ENCODE measurements around the gene RNF40. TPM values are rescaled to one million over a fixed set of nuclear protein-coding genes. Genes with fewer than 3 reads are reported as not detected.

The RNF40 gene
- total and polyA plus RNA-seq, 2 experiments from 2014 or later, result 70.4 to 75.3 TPM

GRCh38 chr16:30720694-30721093 is 41.4 kb upstream of the RNF40 start:
- no peak for DNase-seq (ENCODE audit: low spot score)
- Histone ChIP-seq H2AFZ (no peak overlapping the region), H3K9me2 (replicated peaks; ENCODE audit: insufficient read depth) (no peaks in the 10 kb centered on the region), H3K27ac (no peak overlapping the region), H3K4me1 (ENCODE audit: insufficient read depth) (no peaks in the 10 kb centered on the region), H4K20me1 (ENCODE audit: insufficient read depth, poor library complexity, severe bottlenecking) (peaks cover 19% of the 10 kb centered on the region), H3K4me3 (no peak overlapping the region), H3K9me3 (ENCODE audit: low read depth) (no peaks in the 10 kb centered on the region), H3K36me3 (replicated peaks; ENCODE audit: insufficient read depth, low read depth) (peaks cover 4% of the 10 kb centered on the region), H3K79me2 (peaks cover 42% of the 10 kb centered on the region), H3K27me3 (no peaks in the 10 kb centered on the region), H3K4me2 (no peak overlapping the region)
- WGBS (ENCODE audit: low lambda C conversion rate, missing lambda C conversion rate), result 87% methylated on average over 9 of the region's 9 CpGs
- TF ChIP-seq EZH2phosphoT487 (IDR thresholded peaks at IDR 0.05; ENCODE audit: low read depth, severe bottlenecking, unreplicated experiment) (no peak), EZH2 (IDR thresholded peaks at IDR 0.05; ENCODE audit: borderline replicate concordance) (no peak)
- TF ChIP-seq, protein P1, sequence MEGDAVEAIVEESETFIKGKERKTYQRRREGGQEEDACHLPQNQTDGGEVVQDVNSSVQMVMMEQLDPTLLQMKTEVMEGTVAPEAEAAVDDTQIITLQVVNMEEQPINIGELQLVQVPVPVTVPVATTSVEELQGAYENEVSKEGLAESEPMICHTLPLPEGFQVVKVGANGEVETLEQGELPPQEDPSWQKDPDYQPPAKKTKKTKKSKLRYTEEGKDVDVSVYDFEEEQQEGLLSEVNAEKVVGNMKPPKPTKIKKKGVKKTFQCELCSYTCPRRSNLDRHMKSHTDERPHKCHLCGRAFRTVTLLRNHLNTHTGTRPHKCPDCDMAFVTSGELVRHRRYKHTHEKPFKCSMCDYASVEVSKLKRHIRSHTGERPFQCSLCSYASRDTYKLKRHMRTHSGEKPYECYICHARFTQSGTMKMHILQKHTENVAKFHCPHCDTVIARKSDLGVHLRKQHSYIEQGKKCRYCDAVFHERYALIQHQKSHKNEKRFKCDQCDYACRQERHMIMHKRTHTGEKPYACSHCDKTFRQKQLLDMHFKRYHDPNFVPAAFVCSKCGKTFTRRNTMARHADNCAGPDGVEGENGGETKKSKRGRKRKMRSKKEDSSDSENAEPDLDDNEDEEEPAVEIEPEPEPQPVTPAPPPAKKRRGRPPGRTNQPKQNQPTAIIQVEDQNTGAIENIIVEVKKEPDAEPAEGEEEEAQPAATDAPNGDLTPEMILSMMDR (IDR thresholded peaks at IDR 0.05; ENCODE audit: poor library complexity), result no peak

DNA sequence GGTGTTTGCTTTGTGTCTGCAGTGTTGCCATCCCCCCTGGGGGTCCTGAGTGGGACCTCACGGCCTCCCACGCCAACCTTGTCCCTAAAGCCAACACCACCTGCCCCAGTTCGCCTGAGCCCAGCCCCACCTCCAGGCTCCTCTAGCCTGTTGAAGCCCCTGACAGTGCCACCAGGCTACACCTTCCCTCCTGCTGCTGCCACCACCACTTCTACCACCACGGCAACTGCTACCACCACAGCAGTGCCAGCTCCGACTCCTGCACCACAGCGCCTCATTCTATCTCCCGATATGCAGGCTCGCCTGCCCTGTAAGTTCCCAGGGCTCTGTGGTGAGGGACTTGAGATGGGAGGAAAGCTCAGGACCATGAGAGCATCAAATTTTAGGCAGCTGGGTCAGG is 41.0 kb upstream of the RNF40 start:
- Histone ChIP-seq H3K36me3 (replicated peaks; ENCODE audit: insufficient read depth, low read depth) (peaks cover 4% of the 10 kb centered on the region), H3K79me2 (peaks cover 41% of the 10 kb centered on the region), H2AFZ (no peak overlapping the region), H3K4me3 (no peak overlapping the region), H3K9me3 (ENCODE audit: low read depth) (no peaks in the 10 kb centered on the region), H3K4me1 (ENCODE audit: insufficient read depth) (no peaks in the 10 kb centered on the region), H3K4me2 (no peak overlapping the region), H4K20me1 (ENCODE audit: insufficient read depth, poor library complexity, severe bottlenecking) (peaks cover 22% of the 10 kb centered on the region), H3K27me3 (no peaks in the 10 kb centered on the region), H3K9me2 (replicated peaks; ENCODE audit: insufficient read depth) (no peaks in the 10 kb centered on the region), H3K27ac (no peak overlapping the region)
- no peak for TF ChIP-seq EZH2phosphoT487 (IDR thresholded peaks at IDR 0.05; ENCODE audit: low read depth, severe bottlenecking, unreplicated experiment)
- TF ChIP-seq EZH2 (IDR thresholded peaks at IDR 0.05; ENCODE audit: borderline replicate concordance), result no peak
- TF ChIP-seq, protein P1 (IDR thresholded peaks at IDR 0.05; ENCODE audit: poor library complexity), result no peak
- DNase-seq (ENCODE audit: low spot score), result no peak
- WGBS (ENCODE audit: low lambda C conversion rate, missing lambda C conversion rate), result over 99% methylated on average over 8 of the region's 8 CpGs

DNA sequence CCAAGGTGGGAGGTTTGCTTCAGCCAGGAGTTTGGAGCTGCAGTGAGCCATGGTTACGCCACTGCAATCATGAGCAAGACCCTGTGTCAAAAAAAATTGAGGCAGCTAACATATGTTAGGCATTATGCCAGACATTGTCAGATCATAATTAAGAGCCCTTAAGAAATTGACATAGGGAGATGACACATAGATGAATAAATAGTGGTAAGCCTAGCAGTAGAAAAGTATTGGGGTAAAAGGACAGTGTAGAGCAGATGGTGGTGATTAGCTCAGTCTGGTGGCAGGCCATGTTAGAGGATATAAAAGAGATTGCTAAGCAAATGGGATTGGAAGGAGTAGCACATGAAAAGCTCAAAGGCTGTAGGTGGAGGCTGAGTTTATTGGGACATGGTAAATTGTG is 40.5 kb upstream of the RNF40 start:
- Histone ChIP-seq H3K79me2 (peaks cover 42% of the 10 kb centered on the region), H3K9me2 (replicated peaks; ENCODE audit: insufficient read depth) (no peaks in the 10 kb centered on the region), H3K9me3 (ENCODE audit: low read depth) (no peaks in the 10 kb centered on the region), H2AFZ (no peak overlapping the region), H3K36me3 (replicated peaks; ENCODE audit: insufficient read depth, low read depth) (peaks cover 4% of the 10 kb centered on the region), H3K27me3 (no peaks in the 10 kb centered on the region), H3K4me3 (no peak overlapping the region), H4K20me1 (ENCODE audit: insufficient read depth, poor library complexity, severe bottlenecking) (peaks cover 22% of the 10 kb centered on the region), H3K4me2 (no peak overlapping the region), H3K27ac (no peak overlapping the region), H3K4me1 (ENCODE audit: insufficient read depth) (no peaks in the 10 kb centered on the region)
- TF ChIP-seq, protein P1 (IDR thresholded peaks at IDR 0.05; ENCODE audit: poor library complexity), result no peak
- WGBS (ENCODE audit: low lambda C conversion rate, missing lambda C conversion rate), result 89% methylated on average over 1 of the region's 1 CpG
- DNase-seq (ENCODE audit: low spot score), result no peak

DNA sequence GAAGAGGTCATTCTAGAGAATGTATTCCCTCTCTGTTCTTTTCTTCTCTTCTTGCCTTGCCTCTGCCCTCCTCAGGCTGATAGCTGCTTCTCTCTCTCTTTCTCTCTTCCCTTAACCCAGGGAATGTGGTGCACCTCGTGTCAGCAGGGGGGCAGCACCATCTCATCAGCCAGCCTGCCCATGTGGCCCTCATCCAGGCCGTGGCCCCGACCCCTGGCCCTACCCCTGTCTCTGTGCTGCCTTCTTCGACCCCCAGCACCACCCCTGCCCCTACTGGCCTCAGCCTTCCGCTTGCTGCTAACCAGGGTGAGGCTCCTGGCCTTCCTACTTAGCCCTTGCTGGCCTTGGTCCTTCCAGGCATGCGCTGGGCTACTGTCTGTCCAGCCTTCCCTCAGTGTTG is 39.7 kb upstream of the RNF40 start:
- no peak overlapping the region for H2AFZ ChIP-seq
- peaks cover 14% of the 10 kb centered on the region for H4K20me1 ChIP-seq (ENCODE audit: insufficient read depth, poor library complexity, severe bottlenecking)
- TF ChIP-seq EZH2 (IDR thresholded peaks at IDR 0.05; ENCODE audit: borderline replicate concordance) (no peak), EZH2phosphoT487 (IDR thresholded peaks at IDR 0.05; ENCODE audit: low read depth, severe bottlenecking, unreplicated experiment) (no peak)
- TF ChIP-seq, protein P1 (IDR thresholded peaks at IDR 0.05; ENCODE audit: poor library complexity), result no peak
- H3K27ac ChIP-seq, result no peak overlapping the region
- H3K4me1 ChIP-seq (ENCODE audit: insufficient read depth), result no peaks in the 10 kb centered on the region
- H3K27me3 ChIP-seq, result no peaks in the 10 kb centered on the region
- H3K9me3 ChIP-seq (ENCODE audit: low read depth), result no peaks in the 10 kb centered on the region
- H3K9me2 ChIP-seq (replicated peaks; ENCODE audit: insufficient read depth), result no peaks in the 10 kb centered on the region
- peaks cover 4% of the 10 kb centered on the region for H3K36me3 ChIP-seq (replicated peaks; ENCODE audit: insufficient read depth, low read depth)
- H3K79me2 ChIP-seq, result peaks cover 39% of the 10 kb centered on the region
- H3K4me2 ChIP-seq, result no peak overlapping the region
- no peak overlapping the region for H3K4me3 ChIP-seq
- DNase-seq (ENCODE audit: low spot score), result no peak
- WGBS (ENCODE audit: low lambda C conversion rate, missing lambda C conversion rate), result 94% methylated on average over 3 of the region's 6 CpGs
